ENCODE results near the gene SART1.

SART1 gene

DNA sequence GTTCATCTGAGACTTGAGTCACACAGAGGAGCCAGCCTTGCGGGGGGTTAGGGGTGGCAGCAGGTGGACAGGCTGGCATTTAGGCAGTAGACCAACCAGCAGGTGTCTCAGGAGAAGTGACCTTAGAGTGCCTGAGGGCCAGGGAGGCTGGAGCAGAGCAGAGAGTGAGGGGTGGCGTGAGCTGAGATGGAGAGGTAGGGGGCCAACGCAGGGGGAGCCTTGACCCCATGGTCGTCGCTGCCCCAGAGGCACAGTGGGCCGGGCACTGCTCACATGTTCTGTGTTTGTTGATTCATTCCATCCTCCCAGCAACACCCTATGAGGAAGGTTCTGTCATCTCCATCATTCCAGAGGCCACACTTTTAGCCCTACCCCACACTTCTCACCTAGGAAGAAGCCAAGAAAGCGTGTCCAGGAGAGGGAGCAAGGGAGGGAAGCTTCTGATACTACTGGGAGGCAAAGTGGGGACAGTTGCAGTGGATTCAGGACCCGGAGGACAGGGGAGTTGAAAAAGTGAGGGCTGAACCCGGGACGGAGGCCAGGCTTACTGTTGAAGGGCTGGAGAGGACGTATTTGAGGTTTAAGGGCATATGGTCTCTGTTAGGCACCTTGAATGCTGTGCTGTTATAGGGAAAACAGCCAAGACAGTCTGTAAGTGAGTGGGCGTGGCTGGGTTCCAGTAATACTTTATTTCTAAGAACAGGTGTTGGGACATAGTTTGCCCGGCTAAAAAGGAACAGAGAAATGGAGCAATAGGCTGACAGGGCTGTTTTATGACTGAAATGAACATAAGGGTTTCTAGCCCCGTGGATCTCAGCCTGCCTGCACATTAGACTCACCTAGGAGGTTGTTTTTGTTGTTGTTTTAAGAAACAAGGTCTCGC lies 7.3 kb downstream of the SART1 start:
- DNase-seq = no peak

DNA sequence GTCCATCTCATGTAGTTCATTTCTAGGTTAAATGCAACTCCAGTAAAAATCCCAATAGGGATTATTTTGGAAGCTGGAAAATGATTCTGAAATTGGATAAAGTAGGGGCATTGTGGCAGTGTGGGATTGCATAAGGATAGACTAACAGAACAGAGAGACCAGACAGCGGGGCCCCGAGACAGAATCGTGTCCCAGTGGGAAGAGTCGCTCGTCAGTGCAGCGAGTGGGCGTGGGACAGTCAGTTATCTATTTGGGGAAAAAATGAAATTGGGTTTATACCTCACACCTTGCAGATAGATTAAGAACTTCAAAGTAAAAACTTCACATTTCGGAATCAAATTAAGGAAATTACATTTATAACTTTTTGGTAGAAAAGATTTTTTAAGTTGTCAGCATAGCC lies 10.6 kb downstream of the SART1 start:
- no peak for DNase-seq

DNA sequence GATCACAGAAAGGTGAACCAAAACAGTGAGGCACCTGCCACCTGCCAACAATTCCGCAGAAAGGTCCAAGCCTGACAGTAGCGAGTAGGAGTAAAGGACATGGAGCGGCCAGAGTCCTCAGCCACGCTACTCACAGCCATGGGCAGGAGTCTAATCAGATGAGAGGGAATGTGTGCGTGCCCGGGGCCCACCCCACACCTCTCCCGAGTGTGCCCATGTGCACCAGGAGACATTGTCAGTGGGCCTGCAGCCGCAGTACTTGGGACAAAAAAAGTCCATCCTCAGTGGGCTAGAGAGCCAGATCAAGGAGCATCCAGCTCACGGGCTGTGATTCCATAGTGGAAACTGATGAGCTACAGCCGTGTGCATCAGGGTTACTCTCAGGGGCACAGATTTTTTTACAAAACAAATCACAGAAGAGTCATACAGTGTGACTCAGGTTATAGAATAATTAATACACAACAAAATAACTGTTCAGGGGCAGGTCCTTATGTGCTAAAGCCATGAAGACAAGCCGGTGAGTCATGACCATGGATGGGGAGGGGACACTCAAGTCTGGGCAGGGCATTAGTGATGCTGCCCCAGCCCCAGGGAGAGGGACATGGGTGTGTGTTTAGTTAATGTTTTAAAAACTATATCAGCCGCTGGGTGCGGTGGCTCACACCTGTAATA lies 12.0 kb downstream of the SART1 start:
- no peak for DNase-seq

- DNase-seq = no peak
Measured at GRCh38 chr11:65975771-65976170, 14.2 kb downstream of the SART1 start.

GRCh38 chr11:65976216-65977176 lies 15.0 kb downstream of the SART1 start:
- no peak for DNase-seq

GRCh38 chr11:65977621-65978390 lies 16.3 kb downstream of the SART1 start:
- no peak for DNase-seq

GRCh38 chr11:65978391-65979238 lies 17.1 kb downstream of the SART1 start:
- DNase-seq = no peak

DNA sequence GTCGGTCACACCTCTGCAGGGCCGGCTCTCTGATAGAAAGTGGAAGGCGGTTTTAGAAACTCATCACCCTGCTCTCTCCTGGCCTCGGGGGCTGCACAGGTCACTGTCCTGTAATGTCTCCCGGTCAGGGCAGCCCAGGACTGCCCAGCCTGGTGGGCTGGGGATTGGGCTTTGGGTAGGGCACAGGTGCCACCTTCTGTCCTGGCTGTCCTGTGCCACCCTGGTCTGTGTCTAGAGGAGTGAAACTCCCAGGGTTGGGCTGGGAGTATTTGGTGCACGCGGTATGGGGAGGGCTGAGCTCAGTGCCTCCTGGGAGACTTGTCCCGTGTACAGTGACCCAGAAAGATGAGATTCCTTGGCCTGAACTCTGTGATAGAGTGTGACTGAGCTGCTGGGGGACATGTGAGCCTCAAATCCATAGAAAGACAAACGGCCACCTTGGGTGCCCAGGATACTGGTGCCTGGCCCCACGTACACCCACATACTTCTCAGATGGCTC lies 17.8 kb downstream of the SART1 start:
- DNase-seq = no peak

DNA sequence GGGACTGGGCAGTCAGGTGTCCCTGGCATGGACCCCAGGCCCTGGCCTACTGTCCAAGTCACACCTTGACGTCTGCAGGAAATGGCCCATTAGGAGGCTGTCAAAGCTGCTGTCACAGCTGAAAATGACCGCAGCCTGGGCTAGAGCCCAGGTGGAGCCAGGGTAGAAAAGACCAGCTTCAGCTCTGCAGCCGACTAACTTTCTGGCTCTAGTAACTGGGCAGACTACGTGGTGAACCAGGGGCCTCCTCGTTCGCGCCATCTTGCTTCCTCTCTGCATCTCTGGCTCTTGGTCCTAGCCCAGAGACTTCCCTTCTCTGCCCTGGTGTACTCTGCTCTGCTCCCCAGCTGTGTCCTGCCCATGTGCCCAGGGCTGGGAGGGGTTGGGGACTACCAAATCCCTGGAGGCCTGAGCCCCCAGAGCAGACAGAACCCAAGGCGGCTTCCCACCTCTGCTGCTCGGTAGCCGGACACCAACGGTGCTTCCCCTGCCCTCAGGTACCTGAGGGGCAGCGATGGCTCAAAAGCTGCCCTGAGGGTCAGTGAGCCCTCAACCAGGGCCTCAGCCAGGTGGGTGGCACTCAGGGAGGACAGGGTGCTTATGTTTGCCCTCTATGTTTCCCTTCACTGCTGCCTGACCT lies 19.7 kb downstream of the SART1 start:
- DNase-seq = no peak

GRCh38 chr11:65981972-65982823 lies 20.7 kb downstream of the SART1 start:
- no peak for DNase-seq

GRCh38 chr11:65982824-65983588 lies 21.5 kb downstream of the SART1 start:
- DNase-seq = no peak

DNA sequence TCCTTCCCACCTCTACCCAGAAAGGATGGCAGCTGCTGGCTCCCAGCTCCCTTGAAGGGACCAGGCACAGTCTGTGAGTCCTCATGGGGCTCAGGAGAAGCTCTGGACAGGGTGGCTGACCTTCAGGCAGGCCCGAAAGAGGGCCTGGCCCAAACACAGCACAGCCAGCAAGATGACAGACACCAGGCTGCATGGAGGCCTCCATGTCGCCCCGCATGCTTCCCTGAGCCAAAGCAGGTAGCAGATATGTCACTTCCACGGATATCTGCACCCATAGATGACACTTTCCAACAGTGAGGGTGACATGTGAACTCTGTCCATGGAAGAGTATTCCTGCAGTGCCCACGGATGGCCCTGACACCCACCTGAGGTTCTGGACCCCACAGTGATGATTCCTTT lies 22.1 kb downstream of the SART1 start:
- DNase-seq = no peak

DNA sequence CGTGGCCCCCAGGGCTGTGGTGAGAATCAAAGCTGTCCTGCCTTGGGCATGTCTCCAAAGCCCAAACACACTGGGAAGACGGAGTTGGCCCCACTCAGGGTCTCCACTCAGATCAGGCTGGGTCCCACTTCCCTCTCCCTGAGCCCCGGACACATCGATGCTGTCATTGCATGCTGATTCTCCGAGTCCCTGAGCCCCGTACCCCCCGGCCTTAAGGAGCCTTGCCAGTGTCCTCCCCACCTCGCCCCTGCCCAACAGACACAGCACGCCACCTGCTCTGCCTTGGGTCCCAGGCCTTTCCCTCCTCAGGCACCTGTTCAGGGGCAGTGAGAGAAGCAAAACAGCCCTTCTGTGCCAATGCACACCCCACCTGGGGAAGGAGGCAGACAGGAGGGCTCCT lies 25.8 kb downstream of the SART1 start:
- no peak for DNase-seq

DNA sequence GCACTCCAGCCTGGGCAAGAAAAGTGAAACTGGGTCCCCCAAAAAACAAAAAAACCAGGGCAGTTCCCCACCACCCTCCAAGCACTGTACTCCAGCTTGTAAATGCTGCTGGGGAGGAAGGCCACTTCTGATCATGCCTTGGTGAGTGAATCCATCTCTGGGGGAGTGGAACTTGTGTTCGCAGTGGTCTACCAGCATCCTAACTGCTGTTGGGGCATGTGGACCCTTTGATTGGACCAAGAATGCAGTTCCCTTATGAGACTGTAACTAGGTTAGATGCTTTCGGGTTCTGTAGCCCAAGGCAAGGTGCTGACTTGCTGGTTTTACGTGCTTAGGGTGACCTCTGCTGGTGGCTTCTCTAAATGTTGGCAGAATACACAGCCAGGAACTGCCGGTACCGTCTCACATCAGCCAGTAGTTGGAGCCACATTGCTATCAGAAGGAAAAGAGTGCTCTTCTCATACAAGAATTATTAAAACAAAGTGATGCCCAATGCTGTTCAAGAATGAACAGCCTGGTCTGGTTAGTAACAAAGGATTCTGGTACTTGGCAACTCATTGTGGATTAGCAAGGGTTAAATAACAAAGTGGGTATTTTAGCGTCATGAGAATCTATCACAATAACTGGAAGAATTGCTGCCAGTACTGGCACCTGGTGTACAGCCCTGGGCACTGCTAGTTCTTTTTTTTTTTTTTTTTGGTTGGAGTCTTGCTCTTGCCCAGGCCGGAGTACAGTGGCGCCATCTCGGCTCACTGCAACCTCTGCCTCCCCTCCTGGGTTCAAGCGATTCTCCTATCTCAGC lies 27.5 kb downstream of the SART1 start:
- DNase-seq = peak; percentile 83

GRCh38 chr11:65992056-65992455 lies 30.5 kb downstream of the SART1 start:
- no peak for DNase-seq

DNA sequence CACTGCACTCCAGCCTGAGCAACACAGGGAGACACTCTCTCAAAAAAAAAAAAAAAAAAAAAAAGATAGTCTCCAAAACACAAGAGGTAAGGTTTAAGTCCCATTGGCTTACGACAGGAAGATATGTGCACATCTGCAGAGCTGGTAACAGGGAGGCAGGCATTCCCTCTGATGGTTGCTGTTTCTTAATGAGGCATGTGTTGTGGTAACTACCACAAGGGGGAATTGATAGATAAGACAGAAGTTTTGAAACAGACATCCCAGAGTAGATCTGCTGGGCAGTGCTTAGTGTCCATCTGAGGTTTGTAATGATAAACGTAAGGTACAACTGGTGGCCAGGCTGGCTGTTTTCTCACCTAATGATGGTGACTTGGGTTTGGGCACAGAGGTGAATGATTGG lies 35.8 kb downstream of the SART1 start:
- no peak for DNase-seq

DNA sequence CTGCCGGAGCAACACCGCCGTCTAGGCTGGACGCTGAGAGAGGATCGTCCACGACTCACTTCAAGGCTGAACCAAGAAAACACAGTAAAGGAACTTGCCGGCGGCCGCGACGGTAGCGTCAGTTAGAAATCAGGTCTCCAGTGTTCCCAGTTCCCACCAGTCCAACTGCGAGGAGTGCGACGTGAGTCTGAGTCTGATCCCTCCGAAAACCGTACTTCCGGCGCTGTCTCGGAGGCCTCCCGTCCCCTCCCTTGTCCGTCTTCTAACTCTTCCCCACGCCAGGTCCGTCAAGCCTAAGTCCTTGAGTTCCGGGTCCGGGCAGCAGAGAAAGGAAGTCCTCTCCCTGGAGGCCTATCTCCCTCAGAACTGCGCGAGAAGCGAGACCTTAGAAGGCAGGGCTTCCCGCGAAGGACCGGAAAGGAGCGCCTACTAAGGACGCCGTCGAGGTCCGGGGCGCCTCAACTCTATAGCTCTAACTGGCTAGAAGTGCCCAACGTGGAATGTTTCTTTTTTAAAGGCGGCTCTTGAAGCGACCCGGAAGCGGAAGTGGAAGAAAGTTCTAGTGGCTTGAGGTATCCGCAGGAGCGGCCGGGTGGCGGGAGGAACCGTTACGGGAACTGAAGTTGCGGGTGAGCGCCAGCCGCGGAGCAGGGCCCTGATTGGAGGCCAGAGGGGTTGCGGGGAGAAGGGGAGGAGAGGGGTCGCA lies 40.6 kb downstream of the SART1 start, which contains the start of the genes BANF1 and EIF1AD:
TSS of gene BANF1 (plus strand) at position 562 of the 706 bp plus-strand sequence. CDS start 748 bp downstream, outside the sequence.
TSS of gene EIF1AD (minus strand) at position 216 of the 706 bp plus-strand sequence. CDS start 1,768 bp downstream, outside the sequence.
- DNase-seq = peak; percentile 99
